ENCODE measurements around the gene ALG14.
"Not testable (repeated sequence)": the region's sequence is repeated elsewhere in the genome, so short reads cannot be mapped to it uniquely, and the experiment has no call there.

ALG14 gene

GRCh38 chr1:95041491-95042165, 31.1 kb downstream of the ALG14 start:
- no peak for DNase-seq

DNA sequence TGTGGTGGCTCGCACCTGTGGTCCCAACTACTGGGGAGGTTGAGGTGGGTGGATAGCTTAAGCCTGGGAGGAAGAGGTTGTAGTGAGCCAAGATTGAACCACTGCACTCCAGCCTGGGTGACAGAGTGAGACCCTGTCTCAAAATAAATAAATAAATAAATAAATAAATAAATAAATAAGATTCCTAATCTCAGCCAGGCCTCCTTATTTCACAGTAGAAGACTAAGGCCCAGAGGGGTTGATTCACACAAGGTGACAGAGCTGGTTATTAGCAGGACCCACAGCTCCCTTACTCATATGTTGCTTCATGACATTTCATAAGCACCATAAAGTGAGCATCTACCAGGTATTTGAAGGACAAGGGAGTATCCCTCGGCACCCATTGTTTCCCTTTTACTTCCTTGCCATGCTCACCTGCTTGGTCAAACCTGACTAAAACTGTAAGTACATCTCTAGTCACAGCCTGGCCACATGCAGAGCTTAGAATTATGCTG, 32.7 kb downstream of the ALG14 start:
- no peak for DNase-seq

DNA sequence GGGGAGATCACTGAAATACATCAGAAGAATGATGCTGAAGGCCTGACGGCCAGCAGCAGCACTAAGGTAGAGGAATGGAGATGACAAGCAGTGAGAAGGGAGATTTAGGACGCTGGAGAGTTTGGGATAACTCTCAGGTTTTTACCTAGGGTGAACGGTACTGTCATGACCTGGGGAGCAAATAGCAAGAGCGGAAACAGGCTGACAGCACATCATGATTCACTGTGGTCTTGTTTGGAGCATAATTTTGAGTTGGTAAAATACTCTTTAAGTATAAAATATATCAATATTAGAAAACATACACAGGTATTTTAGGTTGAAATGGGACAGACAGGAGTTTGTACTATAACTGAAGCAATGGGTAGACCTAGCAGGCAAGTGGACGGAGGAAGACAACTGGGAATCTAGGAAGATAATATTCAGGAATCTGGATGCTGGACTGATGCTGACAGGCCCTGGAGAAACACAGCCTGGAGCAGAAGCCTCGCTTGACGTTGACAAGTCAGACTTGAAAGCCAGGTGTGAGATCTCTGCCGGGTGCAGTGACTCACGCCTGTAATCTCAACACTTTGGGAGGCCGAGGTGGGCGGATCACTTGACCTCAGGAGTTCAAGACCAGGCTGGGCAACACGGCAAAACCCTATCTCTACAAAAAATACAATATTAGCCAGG, 33.3 kb downstream of the ALG14 start:
- DNase-seq, result no peak

DNA sequence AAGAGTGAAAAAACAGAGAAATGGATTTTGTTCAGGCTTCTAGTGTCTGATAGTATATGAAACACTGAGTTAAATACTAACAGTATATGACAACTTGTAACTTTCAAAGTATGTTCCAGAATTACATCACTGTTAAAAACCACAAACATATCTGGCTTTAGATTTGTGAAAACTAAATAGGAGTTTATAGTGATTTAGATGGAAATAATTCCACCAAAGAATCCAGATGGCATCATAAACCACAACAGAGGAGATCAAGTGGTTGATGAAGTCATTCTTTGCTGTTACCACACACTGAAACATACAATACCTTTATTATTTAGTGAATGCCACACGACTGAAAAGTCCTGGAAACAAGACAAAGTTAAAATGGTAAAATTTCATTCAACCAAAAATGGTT, 37.2 kb downstream of the ALG14 start:
- DNase-seq, result no peak

DNA sequence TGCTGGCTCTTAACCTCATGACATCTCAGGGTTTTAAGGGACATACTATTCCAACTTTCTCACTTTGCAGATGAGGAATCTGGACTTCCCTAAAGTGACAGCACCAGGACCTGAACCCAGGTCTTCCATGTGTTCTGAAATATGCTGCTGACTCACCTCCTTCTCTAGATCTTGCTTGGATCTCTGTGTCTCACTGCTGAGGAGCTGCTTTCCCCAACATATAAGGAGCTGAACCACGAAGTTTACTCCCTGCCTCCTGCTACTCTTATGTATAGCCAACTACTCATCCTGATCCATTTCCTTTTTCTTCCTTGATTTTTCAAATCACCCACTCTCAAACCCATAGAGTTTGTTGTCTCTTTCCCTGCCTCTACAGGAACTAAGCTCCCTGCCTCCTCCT, 38.2 kb downstream of the ALG14 start:
- no peak for DNase-seq

DNA sequence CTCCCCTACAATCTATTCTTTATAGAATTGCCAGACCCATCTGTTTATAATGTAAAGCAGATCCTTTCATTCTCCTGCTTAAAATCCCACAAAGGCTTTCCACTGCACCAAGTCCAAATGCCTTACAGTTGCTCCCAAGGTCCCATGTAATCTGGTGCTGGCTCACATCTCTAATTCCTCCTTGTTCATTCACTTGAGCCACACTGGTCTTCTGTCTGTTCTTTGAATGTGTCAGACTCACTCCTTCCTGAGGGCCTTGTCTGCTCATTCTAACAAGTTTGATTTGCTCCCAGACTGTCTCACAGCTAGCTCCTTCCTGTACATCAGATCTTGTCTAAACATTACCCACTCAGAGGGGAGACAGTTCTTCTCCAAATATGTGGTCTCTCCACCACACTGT, 38.9 kb downstream of the ALG14 start:
- no peak for DNase-seq

DNA sequence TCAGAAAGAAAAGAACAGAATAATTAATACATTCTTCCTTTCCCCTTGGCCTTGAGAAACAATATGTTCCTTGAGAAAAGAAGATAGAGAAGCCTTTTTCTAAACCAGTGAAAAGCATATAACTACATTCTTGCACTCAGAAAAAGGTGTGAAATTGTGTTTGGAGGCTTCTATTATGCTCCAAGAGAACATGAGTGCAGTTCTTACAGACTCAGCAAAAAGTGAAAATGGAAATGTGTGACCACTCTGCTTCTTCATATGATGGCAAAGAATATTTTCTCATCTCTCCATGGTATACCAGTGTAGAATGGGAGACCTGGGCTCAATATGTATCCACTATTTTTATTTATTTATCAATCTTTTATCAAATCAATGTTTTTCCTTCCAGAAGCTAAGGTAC, 43.2 kb downstream of the ALG14 start:
- DNase-seq, result no peak

- DNase-seq, result peak; percentile 2
Measured at GRCh38 chr1:95028954-95029353, 43.8 kb downstream of the ALG14 start.

GRCh38 chr1:95027046-95027445, 45.7 kb downstream of the ALG14 start:
- DNase-seq, result no peak

GRCh38 chr1:95023399-95024043, 49.2 kb downstream of the ALG14 start:
- DNase-seq, result no peak

GRCh38 chr1:95022644-95022926, 50.2 kb downstream of the ALG14 start:
- no peak for DNase-seq

DNA sequence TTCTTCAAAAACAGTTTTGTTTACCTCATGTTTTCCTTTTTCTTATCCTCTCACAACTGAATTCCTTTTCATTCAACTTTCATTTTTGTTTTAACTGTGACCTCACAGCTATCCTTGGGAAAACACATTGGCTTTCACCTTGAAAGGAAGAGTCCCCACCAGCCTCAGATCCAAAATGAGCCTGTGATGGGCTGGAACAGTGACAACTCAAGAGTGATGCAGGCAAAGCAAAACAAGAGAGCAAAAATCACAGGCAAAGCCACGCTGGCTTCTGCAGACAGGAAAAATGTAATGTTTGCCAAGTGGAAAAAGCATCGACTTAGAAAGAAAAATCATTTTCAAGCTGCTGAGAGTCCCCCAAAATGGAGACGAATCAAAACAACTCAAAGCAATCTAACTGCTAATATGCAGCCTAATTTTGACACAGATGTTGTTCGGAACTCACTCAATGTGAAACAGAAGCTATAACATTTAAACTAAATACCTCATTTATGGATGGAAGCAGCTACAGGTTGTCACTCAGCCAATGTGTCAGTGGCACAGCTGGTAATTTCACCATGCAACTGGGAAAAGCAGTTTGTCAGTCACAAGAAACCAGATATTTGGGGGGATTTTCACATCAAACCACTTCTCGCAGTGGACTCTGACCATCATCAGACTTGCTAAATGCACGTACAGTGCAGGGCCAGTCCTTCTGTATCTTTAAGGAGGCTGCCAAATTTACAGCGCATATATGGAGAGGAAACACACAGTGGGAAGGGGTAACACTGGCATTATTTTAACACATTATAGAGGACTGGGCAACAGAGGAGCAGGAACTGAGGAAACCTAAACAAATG, 50.7 kb downstream of the ALG14 start:
- no peak for DNase-seq

DNA sequence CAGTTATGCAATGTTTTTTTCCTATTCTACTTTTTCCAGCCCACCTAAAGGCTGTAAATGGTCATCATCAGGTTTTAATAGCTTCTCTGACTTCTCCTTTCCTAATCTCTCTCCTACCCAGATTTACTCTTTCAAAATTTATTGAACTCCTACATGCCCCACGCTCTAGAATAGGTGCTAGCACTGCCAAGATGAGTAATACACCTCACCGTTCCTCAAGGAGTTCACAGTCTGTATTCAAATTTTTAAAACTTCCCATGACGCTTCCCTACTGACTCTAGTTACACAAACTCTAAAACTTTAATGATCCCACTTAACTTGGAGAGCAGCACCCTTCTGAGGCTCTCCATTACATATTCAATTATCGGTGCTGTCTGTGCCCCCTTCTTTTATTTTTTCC, 51.6 kb downstream of the ALG14 start:
- no peak for DNase-seq

GRCh38 chr1:95019466-95019865, 53.3 kb downstream of the ALG14 start:
- not testable (repeated sequence) for DNase-seq

DNA sequence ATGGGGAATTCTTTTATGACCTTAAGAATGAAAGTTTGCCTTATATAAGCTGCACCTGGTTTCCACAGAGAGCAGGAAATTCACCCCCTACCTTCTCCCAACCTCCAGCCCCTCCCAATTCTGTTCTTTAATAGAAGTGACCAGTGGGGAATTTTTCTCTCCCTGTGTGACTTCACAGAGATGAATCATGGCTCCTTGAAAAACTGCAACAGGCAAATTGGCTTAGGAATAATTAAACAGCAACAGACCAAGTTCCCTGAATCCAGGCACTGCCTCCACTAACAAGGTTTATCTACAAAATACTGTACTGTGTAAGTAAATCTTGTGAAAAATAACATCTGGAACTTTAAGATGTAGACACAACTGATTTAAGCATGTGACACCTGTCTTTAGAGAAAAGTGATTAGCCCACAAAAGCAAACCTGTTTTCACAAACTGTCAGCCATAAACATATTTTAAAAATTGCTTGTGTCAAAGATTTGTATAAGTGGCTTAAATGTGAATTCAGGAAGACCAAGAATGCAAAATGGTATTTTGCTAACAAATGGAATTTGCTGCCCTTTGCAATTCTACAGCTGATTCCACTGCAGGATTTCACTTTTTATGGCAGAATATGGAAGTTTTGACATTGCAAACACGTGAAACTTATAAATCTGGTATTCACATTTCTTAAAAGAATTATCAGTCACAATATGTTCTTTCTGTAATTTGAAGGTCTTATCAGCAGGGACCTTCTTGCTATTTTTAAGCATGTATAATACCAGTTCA, 54.0 kb downstream of the ALG14 start:
- DNase-seq, result no peak

GRCh38 chr1:95017775-95018174, 55.0 kb downstream of the ALG14 start:
- DNase-seq, result no peak

- DNase-seq, result no peak
Measured at GRCh38 chr1:95015076-95015475, 57.7 kb downstream of the ALG14 start.

- no peak for DNase-seq
Measured at GRCh38 chr1:95013950-95014574, 58.7 kb downstream of the ALG14 start.

- DNase-seq, result no peak
Measured at GRCh38 chr1:95012389-95012788, 60.4 kb downstream of the ALG14 start.

- no peak for DNase-seq
Measured at GRCh38 chr1:95010158-95010557, 62.6 kb downstream of the ALG14 start.

DNA sequence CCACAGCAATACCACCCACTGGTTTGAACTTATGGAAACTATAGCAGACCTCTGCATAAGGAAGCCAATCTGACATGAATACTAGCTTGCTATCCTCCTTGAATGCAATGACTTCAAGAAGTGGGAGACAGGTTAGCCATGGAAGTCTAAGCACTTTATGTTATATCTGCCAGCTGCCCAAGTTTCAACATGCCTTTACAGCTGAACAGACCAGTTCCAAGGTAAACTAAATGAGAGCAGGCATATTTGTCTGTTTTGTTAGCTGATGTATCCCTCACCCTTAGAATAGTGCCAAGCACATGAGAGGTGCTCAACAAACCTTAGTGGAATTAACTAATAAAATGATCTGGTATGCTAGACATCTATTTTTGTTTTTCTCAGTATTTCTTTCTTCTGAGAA, 65.1 kb downstream of the ALG14 start:
- DNase-seq, result no peak

- no peak for DNase-seq
Measured at GRCh38 chr1:95006681-95007080, 66.1 kb downstream of the ALG14 start.
